GM21367 (cell line): ENCODE results near the gene CPNE4.
"Not testable (repeated sequence)": the region's sequence is repeated elsewhere in the genome, so short reads cannot be mapped to it uniquely, and the experiment has no call there.

ENCODE experiments used
- ATAC-seq: cut with Tn5 transposase; IDR thresholded peaks from one replicate; pipeline ENCODE4 v1.9.1; 2021; ENCODE audit not compliant: unreplicated experiment

Gene CPNE4

GRCh38 chr3:131963442-131963841 is 71.4 kb downstream of the CPNE4 start:
- ATAC-seq, result not testable (repeated sequence)

- no peak for ATAC-seq
These were observed 71.8 kb downstream of the CPNE4 start for GRCh38 chr3:131962982-131963381.

- no peak for ATAC-seq
These were observed 74.5 kb downstream of the CPNE4 start for GRCh38 chr3:131960324-131960723.

- ATAC-seq, result no peak
These were observed 76.8 kb downstream of the CPNE4 start for GRCh38 chr3:131957980-131958379.

GRCh38 chr3:131957511-131957910 is 77.3 kb downstream of the CPNE4 start:
- ATAC-seq, result no peak

- ATAC-seq, result no peak
These were observed 86.0 kb downstream of the CPNE4 start for GRCh38 chr3:131948806-131949205.

- no peak for ATAC-seq
These were observed 90.1 kb downstream of the CPNE4 start for GRCh38 chr3:131944676-131945075.

- ATAC-seq, result no peak
These were observed 101.1 kb downstream of the CPNE4 start for GRCh38 chr3:131933665-131934064.

- ATAC-seq, result no peak
These were observed 106.2 kb downstream of the CPNE4 start for GRCh38 chr3:131928593-131928992.

- no peak for ATAC-seq
These were observed 109.2 kb downstream of the CPNE4 start for GRCh38 chr3:131925571-131925970.

GRCh38 chr3:131922356-131922755 is 112.5 kb downstream of the CPNE4 start:
- ATAC-seq, result no peak

- no peak for ATAC-seq
These were observed 117.8 kb downstream of the CPNE4 start for GRCh38 chr3:131917006-131917405.

GRCh38 chr3:131914090-131914691 is 120.6 kb downstream of the CPNE4 start:
- ATAC-seq, result no peak

- ATAC-seq, result no peak
These were observed 122.6 kb downstream of the CPNE4 start for GRCh38 chr3:131912255-131912654.

GRCh38 chr3:131907796-131908195 is 127.0 kb downstream of the CPNE4 start:
- no peak for ATAC-seq

GRCh38 chr3:131903988-131904415 is 130.8 kb downstream of the CPNE4 start:
- ATAC-seq, result no peak

GRCh38 chr3:131901686-131902085 is 133.1 kb downstream of the CPNE4 start:
- no peak for ATAC-seq

- ATAC-seq, result no peak
These were observed 133.9 kb downstream of the CPNE4 start for GRCh38 chr3:131900891-131901290.

- no peak for ATAC-seq
These were observed 135.8 kb downstream of the CPNE4 start for GRCh38 chr3:131899021-131899420.

- ATAC-seq, result no peak
These were observed 136.5 kb downstream of the CPNE4 start for GRCh38 chr3:131898346-131898745.

- no peak for ATAC-seq
These were observed 138.5 kb downstream of the CPNE4 start for GRCh38 chr3:131896285-131896684.

GRCh38 chr3:131895766-131896165 is 139.0 kb downstream of the CPNE4 start:
- ATAC-seq, result no peak

GRCh38 chr3:131892331-131892730 is 142.5 kb downstream of the CPNE4 start:
- ATAC-seq, result no peak
